HG02884 (cell line): ENCODE measurements around the gene STMND1.
"Not testable (repeated sequence)": the region's sequence is repeated elsewhere in the genome, so short reads cannot be mapped to it uniquely, and the experiment has no call there.

Experiments
- ATAC-seq: cut with Tn5 transposase; IDR thresholded peaks from one replicate; pipeline ENCODE4 v1.9.1; 2021; ENCODE audit warnings: mild to moderate bottlenecking, moderate library complexity; ENCODE audit not compliant: unreplicated experiment

STMND1 gene

DNA sequence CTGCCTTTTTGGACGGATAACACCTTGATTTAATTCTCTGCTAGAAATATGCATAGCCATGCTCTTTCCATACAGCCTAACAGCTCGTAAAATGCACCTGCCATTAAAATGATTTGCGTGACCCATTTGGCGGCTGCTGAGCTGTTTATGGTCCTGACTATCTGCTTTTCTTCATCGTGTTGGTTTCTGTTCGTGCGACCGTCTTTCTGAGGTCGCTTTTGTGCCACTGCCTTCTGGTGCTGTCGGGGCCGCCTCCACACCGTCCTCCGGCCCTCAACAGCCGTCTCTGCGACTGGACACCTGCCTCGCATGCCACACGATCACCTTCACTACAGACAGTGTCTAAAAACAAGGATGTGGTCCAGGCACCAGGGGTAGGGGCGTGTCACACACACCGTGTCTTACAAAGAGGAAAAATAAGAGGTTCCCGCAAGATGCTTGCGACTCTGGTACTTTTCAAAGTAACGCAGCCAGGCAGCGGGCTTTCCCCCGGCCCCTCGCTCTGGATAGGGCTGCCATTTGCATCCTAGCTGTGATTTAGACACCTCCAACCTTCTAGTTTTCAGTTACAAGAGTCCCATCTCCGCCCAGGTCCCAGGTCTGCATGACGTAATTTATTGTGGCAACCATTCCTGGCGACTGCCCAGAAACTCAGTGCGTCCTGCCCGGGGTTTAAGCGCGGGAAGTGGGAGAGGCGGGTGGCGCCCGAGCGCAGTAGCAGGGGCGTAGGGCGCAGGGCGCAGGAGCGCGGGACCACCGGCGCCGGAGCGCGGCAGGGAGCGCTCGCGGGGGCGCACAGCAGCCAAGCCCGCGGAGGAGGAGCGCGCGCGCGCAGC lies at the start of gene STMND1:
TSS of gene STMND1 (plus strand) at position 629 of the 836 bp plus-strand sequence. CDS start 208 bp downstream, outside the sequence.
- ATAC-seq = no peak

DNA sequence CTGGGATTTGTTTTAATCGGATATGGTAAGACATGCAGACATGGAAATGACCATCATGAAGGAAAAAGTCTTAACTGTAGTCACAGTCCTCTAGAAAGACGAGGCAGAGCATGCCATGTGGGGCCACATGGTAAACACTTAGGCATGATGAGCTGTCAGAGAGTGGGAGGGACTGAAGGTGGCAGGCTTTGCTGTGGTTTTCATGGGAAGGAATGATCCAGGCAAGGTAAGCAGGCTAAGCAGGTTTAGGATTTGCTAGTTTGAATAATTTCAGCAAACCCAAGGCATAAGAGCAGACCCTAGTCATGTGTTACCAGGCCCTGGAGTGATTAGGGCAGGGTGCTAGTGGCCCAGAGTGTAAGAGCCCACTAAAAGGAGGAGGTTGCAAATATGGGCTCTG lies 47.2 kb upstream of the STMND1 start:
- no peak for ATAC-seq

DNA sequence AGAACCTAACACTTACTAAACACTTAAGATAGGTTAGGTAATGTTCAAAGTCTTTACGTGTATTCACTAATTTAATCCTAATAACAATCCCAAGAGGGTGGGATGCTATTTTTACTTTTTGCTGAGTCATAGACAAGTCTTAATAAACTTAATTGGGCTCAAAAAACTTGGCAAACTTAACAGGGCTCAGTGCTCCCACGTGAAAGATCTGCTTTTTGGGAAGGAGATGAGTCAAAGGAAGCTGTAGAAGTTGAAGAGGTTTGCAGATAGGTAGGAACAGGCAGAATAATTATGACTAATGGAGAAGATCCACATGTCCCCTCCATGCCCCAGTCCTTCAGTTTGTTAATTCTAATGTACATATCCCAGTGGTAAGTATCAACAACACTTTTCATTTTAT lies 44.5 kb upstream of the STMND1 start:
- no peak for ATAC-seq

DNA sequence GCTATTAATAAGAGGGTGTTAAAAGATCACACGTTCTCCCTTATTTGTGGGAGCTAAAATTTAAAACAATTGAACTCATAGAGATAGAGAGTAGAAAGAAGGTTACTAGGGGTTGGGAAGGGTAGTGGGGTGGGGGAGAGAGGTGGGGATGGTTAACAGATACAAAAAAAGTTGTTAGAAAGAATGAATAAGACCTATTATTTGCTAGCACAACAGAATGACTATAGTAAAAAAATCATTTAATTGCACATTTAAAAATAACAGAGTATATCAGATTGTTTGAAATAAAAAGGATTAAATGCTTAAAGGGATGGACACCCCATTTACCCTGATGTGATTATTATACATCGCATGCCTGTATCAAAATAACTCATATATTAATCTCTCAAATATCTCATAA lies 43.3 kb upstream of the STMND1 start:
- no peak for ATAC-seq

DNA sequence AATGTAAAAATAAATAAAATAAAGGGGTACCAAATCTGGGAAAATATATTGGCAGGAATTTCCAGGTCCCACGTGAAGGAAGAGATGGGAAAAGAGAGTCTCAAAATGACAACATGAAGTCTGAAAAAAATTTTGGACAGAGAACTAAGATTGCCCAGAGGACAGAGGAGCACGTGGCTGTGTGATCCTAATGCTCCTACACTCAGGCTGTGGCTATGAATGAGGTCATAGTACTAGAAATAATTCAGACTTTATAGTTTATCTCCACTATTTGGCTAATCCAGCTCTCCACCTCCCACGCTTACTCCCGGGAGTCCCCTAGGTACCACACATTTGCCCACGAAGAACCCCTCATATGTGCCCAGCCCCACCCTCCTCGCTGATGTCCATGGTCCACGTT lies 42.8 kb upstream of the STMND1 start:
- ATAC-seq = no peak

DNA sequence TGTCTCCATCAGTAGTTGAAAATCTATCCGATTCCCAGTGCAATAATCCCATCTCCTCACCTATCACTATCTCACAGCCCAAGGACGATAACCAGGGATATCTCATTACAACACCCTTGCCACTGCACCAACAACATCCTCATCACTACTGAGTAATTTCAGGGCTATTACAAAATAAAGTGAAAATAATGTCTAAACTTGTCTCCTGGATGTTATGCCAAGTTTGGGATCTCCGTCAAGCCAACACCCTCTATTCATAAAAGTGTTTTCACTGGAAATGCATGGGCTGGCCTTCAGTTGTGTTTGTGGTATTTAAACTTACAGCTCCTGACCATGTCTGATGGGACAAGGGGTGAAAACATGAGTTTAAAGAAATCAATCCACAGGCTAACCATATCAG lies 42.0 kb upstream of the STMND1 start:
- no peak for ATAC-seq

DNA sequence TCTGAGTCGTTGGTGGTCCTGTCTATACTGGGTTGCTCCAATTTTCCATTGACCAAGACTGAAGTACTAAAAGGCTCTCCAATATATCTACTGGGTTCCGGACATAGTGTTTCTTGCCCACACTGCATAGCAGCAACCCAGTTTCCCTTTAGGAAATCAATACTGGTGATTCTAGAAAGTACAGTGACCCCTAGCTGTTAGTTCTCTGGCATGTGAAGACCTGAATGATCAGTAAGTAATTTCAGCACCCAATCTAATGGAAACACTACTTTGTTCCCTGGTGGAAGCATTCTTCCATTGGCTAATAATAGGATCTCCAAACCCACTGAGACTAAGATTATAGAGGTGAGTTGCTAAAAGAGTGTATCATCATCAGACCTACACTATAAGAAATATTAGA lies 40.8 kb upstream of the STMND1 start:
- ATAC-seq = no peak

DNA sequence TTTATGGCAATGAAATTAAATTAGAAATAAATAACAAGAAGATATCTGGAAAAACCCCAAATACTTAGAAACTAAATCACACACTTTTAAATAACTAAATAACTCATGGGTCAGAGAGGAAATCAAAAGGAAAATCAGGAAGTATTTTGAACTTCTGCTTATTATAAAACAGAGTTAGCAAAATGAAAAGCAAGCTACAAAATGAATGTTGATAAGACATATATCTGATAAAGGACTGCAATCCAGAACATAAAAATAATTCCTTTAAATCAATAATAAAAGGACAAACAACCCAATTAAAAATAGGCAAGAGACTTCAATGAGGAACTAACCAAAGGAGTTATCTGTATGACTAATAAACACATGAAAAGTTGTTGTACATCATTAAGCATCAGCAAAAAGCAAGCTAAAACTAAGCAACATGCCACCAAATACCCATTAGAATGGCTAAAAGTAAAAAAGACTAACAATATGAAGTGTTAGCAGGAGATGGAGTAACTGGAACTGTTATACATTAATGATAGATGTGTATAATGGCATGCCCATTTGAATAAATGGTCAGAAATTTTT lies 38.9 kb upstream of the STMND1 start:
- ATAC-seq = no peak

DNA sequence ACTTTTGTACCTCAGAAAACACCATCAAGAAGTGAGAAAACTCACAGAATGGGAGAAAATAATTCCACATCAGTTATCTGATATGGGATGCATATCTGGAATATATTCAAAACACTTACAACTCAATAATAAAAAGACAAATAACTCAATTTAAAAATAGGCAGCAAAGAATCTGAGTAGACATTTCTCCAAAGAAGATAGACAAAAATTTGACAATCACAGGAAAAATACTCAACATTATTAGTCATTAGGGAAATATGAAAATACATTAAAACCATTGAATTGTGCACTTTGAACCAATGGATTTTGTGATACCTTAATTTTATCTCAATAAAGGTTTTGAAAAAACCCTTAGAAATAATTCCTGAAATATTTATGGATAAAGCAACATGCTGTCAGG lies 36.9 kb upstream of the STMND1 start:
- ATAC-seq = no peak

DNA sequence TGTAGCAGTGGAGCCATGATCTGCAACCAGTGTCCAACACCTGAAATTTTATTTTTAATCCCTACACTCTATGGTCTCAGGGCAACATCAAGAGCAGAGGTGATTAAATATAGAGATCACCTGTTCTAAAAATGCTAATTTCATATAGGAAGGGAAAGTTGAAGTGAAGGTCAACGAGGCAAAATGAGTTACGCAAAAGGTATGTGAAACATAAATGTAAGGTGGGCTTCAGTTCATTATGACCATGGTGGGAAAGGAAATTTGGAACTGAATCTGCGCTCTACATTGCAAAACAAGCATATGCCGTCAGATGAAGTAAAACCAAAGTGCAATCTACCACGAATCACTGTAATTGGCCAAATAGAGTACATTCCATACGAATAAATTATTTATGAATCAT lies 35.2 kb upstream of the STMND1 start:
- ATAC-seq = no peak

DNA sequence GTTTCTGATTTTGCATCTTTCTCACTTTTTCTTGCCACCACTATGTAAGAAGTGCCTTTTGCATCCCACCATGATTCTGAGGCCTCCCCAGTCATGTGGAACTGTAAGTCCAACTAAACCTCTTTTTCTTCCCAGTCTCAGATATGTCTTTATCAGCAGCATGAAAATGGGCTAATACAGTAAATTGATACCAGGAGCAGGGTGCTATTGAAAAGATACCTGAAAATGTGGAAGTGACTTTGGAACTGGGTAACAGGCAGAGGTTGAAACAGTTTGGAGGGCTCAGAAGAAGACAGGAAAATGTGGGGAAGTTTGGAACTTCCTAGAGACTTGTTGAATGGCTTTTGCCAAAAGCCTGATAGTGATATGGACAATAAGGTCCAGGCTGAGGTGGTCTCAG lies 32.9 kb upstream of the STMND1 start:
- ATAC-seq = not testable (repeated sequence)

DNA sequence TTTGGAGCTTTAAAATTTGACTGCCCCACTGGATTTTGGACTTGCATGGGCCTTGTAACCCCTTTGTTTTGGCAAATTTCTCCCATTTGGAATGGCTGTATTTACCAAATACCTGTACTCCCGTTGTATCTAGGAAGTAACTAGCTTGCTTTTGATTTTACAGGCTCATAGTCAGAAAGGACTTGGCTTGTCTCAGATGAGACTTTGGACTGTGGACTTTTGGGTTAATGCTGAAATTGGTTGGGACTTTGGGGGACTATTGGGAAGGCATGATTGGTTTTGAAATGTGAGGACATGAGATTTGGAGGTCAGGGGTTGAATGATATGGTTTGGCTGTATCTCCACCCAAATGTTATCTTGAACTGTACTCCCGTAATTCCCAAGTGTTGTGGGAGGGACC lies 31.4 kb upstream of the STMND1 start:
- ATAC-seq = not testable (repeated sequence)

DNA sequence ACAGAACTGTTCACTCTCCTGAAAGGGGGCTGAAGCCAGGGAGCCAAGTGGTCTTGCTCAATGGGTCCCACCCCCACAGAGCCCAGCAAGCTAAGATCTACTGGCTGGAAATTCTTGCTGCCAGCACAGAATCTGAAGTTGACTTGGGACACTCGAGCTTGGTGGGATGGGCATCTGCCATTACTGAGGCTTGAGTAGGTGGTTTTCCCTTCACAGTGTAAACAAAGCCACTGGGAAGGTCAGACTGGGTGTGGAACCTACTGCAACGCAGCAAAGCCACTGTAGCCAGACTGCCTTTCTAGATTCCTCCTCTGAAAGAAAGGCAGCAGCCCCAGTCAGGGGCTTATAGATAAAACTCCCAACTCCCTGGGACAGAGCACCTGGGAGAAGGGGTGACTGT lies 28.3 kb upstream of the STMND1 start:
- not testable (repeated sequence) for ATAC-seq

DNA sequence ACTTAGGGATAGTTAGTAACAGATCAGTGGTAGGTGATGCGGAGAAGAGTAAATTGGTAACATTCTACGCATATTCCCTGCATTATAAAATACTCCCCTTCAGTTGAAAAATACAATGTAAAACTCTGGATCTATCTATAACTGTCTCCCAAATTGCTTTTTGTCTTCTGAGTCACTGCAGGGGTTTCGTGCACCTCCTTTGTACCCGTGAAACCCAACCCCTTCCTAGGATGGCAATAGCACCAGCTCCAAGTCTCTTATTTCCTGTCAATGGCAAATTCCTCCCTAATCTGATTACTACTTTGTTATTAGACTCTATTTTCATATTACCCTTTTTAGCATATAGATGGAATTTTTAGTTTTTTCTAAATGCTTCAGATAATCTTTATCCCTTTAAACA lies 20.6 kb upstream of the STMND1 start:
- ATAC-seq = no peak

DNA sequence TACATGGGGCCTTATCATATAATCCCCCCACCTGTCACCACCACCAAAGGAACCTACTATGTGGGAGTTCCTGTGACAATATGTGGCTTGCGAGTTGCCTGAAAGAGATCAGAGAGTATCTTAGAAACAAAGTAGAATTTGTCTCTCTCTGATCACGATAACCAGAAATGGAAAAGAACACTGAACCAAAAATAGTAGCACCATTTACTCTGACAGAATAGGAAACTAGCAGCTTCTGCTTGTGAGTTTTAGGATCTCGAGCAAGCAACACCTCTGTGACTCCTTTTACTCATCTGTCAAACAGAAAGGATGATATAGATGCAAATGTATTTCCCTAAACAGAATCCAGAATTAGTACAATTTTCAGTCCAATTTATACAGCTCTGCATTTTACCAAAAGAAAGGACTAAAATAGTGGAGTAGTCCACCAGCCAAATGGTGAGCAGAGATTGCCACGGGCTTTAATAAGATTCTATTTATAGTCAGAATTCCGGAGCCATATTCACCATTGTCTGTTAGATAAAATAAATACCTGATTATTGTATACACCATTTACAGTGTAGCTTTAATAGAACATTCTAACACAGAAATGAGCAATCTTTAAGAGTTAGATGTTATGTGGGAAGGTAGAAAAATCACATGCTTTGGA lies 19.9 kb upstream of the STMND1 start:
- ATAC-seq = no peak

DNA sequence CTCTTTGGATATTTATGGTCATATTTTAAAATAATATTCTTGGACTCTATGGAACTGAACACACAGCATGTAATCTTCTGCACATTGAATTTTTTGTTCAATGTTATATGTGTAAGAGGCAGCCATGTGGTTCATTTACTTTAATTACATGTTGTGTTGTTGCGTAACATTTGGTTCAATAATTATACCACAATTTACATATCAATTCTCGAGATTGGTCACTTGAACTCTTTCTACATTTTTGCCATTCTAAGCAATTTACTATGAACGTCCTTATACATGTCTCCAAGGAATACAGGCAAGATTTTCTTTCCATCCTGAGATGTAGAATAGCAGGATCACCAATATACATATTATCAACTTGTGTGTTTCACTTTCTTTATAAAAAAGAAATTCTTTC lies 18.5 kb upstream of the STMND1 start:
- ATAC-seq = no peak

DNA sequence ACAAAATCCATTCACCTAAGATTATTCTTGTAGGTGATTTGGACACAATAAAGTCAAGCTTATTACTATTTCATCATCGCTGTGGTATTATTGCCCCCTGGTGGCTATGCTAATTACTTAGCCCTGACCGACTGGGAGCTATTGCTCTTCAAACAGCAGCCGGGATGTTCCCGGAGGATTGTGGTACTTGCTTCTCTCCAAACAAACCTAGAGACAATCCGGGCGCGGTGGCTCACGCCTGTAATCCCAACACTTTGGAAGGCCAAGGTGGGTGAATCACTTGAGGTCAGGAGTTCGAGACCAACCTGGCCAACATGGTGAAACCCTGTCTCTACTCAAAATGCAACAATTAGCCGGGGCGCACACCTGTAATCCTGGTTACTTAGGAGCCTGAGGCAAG lies 15.4 kb upstream of the STMND1 start:
- no peak for ATAC-seq

DNA sequence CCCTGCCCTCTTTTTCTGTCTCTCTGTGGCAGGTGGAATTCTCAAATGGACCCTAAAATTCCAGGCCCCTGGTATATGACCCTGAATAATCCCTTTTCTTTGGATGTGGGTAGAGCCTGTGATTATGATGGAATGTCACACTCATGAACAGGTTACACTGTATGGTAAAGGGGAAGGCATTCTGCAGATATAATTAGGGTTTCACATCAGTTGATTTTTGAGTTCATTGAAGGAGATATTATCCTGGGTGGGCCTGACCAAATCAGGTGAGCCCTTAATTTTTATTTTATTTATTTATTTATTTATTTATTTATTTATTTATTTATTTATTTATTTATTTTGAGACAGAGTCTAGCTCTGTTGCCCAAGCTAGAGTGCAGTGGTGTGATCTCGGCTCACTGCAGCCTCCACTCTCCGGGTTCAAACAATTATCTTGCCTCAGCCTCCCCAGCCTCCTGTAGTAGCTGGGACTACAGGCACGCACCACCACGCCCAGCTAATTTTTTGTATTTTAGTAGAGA lies 13.7 kb upstream of the STMND1 start:
- no peak for ATAC-seq

DNA sequence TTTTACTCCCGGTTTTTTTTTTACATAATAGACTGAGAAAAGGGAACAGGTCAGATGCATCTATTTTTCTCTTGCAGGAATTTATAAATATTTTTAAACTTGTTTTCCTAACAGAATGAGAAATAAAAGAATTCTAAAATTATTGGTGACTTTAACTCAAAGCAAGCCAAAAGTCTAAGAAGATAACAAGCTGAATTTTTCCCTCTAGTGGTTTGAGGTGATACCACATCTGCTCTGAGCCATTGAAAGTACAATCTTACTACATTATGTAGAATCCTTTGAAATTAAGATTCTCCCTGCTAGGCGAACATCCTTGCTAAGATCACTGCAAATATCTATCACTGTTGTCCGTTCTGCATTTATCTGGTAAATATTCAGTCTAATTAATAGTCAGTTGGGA lies 10.7 kb upstream of the STMND1 start:
- ATAC-seq = no peak

DNA sequence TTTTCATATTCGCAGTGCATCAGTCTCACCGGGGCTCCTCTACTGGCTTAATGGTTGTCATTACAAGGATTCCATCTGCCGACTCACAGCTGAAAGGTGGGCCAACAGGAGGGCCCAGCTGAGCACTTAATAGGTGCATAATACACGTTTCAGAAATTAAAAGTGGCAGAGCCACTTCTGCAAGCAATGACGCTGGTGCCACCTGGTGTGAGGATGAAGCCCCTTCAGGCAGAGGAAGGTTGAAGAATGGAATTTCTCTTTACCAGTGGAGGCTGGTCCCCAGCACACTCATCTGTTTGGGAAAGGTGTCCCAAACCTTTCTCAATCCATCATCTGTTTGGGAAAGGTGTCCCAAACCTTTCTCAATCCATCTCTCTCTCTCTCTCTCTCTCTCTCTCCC lies 8.2 kb upstream of the STMND1 start:
- ATAC-seq = no peak

DNA sequence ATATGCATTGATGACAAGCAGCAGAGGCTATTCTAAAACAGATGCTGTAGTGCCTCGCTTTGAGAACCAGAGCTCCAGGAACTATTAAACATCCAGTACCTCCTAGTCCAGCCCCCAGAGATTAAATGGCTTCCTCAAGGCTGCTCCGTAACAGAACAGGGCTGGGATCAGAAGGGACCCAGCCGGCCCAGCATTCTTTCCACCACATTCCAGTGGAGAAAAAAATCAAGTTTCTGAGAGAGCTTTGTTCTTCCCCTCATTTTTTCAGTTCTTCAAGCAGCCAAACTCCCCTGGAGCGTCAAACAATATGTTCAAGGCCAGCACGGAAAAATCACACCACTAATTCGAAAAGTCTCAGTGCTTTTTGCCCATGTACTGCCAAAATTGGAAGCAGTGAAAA lies 5.8 kb upstream of the STMND1 start:
- ATAC-seq = no peak

DNA sequence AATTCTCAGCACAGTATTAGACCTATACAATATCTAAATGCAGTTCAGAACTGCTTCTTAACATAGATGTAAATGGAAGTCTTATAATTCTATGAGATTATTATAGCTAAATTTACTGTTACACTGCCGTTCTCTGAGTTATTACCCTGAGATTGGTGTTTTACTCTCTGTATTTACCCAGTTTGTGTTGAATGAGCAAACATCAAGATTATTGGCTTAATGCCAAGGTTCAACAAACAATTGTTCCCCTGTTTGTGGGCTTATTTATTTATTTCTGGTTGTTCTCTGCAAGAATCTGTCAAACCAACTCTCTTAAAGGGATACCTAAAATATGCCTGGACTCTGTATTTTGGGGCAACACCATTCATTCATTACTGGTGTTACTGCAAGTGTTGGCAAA lies 5.2 kb upstream of the STMND1 start:
- no peak for ATAC-seq
